Adrenal gland (tissue), 5 donors: ENCODE measurements around the gene ENDOV.

Experiments used
- CTCF ChIP-seq, 6 experiments: fragments of 450-650 bp in 4 of 6; fragments of 200-600 bp in 2 of 6; sonication (generic) in 1 of 6; IDR thresholded peaks; 1 replicate in 5 of 6; 2 replicates in 1 of 6; pipeline versions ENCODE4 v1.5.1 to v1.8.0; 2016 to 2021; ENCODE audit warnings: antibody characterized with exemption in 6 of 6, mild to moderate bottlenecking in 2 of 6, moderate library complexity in 1 of 6
- POLR2A ChIP-seq, 2 donors: fragments of 450-650 bp; IDR thresholded peaks; one replicate each; pipeline ENCODE4 v1.6.1; 2017; ENCODE audit warnings: antibody characterized with exemption in 2 of 2, mild to moderate bottlenecking in 2 of 2, moderate library complexity in 1 of 2
- donor health status: DM: no; HTN: no; CAD: no.

DNA sequence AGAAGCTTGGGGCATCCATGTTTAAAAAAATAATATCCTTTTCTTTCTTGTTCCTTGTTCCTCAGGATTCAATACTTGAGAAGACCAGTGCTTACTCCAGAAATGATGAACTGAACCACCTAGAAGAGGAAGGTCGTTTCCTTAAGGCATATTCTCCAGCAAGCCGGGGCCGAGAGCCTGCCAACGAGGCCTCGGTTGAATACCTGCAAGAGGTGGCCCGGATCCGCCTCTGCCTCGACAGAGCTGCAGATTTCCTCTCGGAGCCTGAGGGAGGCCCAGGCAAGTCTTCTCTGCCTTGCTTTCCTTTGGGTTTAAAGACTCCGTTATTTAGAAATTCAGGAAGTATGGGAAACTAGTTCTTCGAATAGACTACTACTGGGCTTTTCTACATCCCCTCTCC, 42.5 kb upstream of the ENDOV start:
- TF ChIP-seq CTCF (IDR thresholded peaks at IDR 0.05), result no peak
- TF ChIP-seq POLR2A (IDR thresholded peaks at IDR 0.05), result no peak
